Muscle layer of duodenum (tissue), 2 donors: ENCODE measurements around the gene ATF6.

Experiments used
- H3K27ac ChIP-seq: one replicate; pipeline ENCODE4 v1.7.0; 2013; ENCODE audit warnings: mild to moderate bottlenecking, low read length
- H3K27me3 ChIP-seq: one replicate; pipeline ENCODE4 v1.7.0; 2013; ENCODE audit warnings: low read depth, mild to moderate bottlenecking, control low read depth, low read length
- H3K36me3 ChIP-seq, 2 donors: one replicate each; pipeline ENCODE4 v1.7.0; 2013; ENCODE audit warnings: low read length in 2 of 2, control low read depth in 1 of 2, mild to moderate bottlenecking in 1 of 2; ENCODE audit not compliant: insufficient read depth in 2 of 2, control insufficient read depth in 1 of 2
- H3K4me1 ChIP-seq, 2 donors: one replicate each; pipeline ENCODE4 v1.7.0; 2013; ENCODE audit warnings: low read length in 2 of 2, mild to moderate bottlenecking in 2 of 2, control low read depth in 1 of 2, moderate library complexity in 1 of 2; ENCODE audit not compliant: insufficient read depth in 2 of 2, control insufficient read depth in 1 of 2
- H3K4me3 ChIP-seq, 2 donors: one replicate each; pipeline ENCODE4 v1.7.0; 2013; ENCODE audit warnings: low read length in 2 of 2, low read depth in 1 of 2, mild to moderate bottlenecking in 1 of 2
- H3K9me3 ChIP-seq, 2 donors: one replicate each; pipeline ENCODE4 v1.7.0; 2013; ENCODE audit warnings: low read length in 2 of 2, control low read depth in 1 of 2, mild to moderate bottlenecking in 1 of 2; ENCODE audit not compliant: control insufficient read depth in 1 of 2
- donor health status: healthy.

ATF6 gene

GRCh38 chr1:161770250-161770649, 4.1 kb downstream of the ATF6 start:
- Histone ChIP-seq H3K4me1 (peaks cover 0 to 27% of the 10 kb centered on the region in 2 donors), H3K27me3 (no peaks in the 10 kb centered on the region), H3K27ac (no peak overlapping the region), H3K36me3 (no peaks in the 10 kb centered on the region), H3K9me3 (no peaks in the 10 kb centered on the region), H3K4me3 (no peak overlapping the region)

GRCh38 chr1:161771161-161771560, 5.0 kb downstream of the ATF6 start:
- no peak overlapping the region for H3K27ac ChIP-seq
- peaks cover 0 to 27% of the 10 kb centered on the region in 2 donors for H3K4me1 ChIP-seq
- no peaks in the 10 kb centered on the region for H3K9me3 ChIP-seq
- H3K4me3 ChIP-seq: no peak overlapping the region
- no peaks in the 10 kb centered on the region for H3K27me3 ChIP-seq
- H3K36me3 ChIP-seq: no peaks in the 10 kb centered on the region

GRCh38 chr1:161771973-161772372, 5.9 kb downstream of the ATF6 start:
- Histone ChIP-seq H3K27me3 (no peaks in the 10 kb centered on the region), H3K4me3 (no peak overlapping the region), H3K9me3 (no peaks in the 10 kb centered on the region), H3K27ac (peak overlapping the region; percentile 39), H3K4me1 (peaks cover 0 to 24% of the 10 kb centered on the region in 2 donors), H3K36me3 (no peaks in the 10 kb centered on the region)

GRCh38 chr1:161772397-161772796, 6.3 kb downstream of the ATF6 start:
- Histone ChIP-seq H3K27me3 (no peaks in the 10 kb centered on the region), H3K4me3 (no peak overlapping the region), H3K27ac (peak overlapping the region; percentile 39), H3K36me3 (no peaks in the 10 kb centered on the region), H3K4me1 (peaks cover 0 to 20% of the 10 kb centered on the region in 2 donors), H3K9me3 (no peaks in the 10 kb centered on the region)

- peaks cover 0 to 12% of the 10 kb centered on the region in 2 donors for H3K4me1 ChIP-seq
- H3K27me3 ChIP-seq: no peaks in the 10 kb centered on the region
- H3K36me3 ChIP-seq: no peaks in the 10 kb centered on the region
- no peak overlapping the region for H3K27ac ChIP-seq
- no peak overlapping the region for H3K4me3 ChIP-seq
- H3K9me3 ChIP-seq: no peaks in the 10 kb centered on the region
These were observed 7.7 kb downstream of the ATF6 start for GRCh38 chr1:161773791-161774190.

- Histone ChIP-seq H3K4me3 (no peak overlapping the region), H3K27me3 (no peaks in the 10 kb centered on the region), H3K9me3 (no peaks in the 10 kb centered on the region), H3K27ac (no peak overlapping the region), H3K4me1 (peaks cover 4 to 9% of the 10 kb centered on the region in 2 donors), H3K36me3 (no peaks in the 10 kb centered on the region)
These were observed 11.1 kb downstream of the ATF6 start for GRCh38 chr1:161777261-161777660.

GRCh38 chr1:161778522-161778921, 12.4 kb downstream of the ATF6 start:
- Histone ChIP-seq H3K36me3 (peaks cover 4 to 7% of the 10 kb centered on the region in 2 donors), H3K4me3 (no peak overlapping the region), H3K27ac (no peak overlapping the region), H3K4me1 (peaks cover 4 to 7% of the 10 kb centered on the region in 2 donors), H3K27me3 (no peaks in the 10 kb centered on the region), H3K9me3 (no peaks in the 10 kb centered on the region)

- Histone ChIP-seq H3K36me3 (peaks cover 10 to 15% of the 10 kb centered on the region in 2 donors), H3K4me1 (peaks cover 4 to 7% of the 10 kb centered on the region in 2 donors), H3K4me3 (no peak overlapping the region)
These were observed 13.3 kb downstream of the ATF6 start for GRCh38 chr1:161779393-161779792.

GRCh38 chr1:161781995-161782394, 15.9 kb downstream of the ATF6 start:
- Histone ChIP-seq H3K36me3 (peaks cover 23 to 32% of the 10 kb centered on the region in 2 donors), H3K4me1 (peaks cover 4 to 7% of the 10 kb centered on the region in 2 donors), H3K27me3 (no peaks in the 10 kb centered on the region), H3K27ac (no peak overlapping the region), H3K9me3 (no peaks in the 10 kb centered on the region), H3K4me3 (no peak overlapping the region)

More at GRCh38 chr1:161779393-161779792, 13.3 kb downstream of the ATF6 start:
- no peaks in the 10 kb centered on the region for H3K27me3 ChIP-seq
- H3K9me3 ChIP-seq: no peaks in the 10 kb centered on the region
- H3K27ac ChIP-seq: no peak overlapping the region

- Histone ChIP-seq H3K4me3 (no peak overlapping the region), H3K36me3 (peaks cover 27 to 37% of the 10 kb centered on the region in 2 donors), H3K27me3 (no peaks in the 10 kb centered on the region), H3K9me3 (no peaks in the 10 kb centered on the region), H3K4me1 (peaks cover 4 to 7% of the 10 kb centered on the region in 2 donors), H3K27ac (no peak overlapping the region)
These were observed 16.8 kb downstream of the ATF6 start for GRCh38 chr1:161782886-161783285.

GRCh38 chr1:161784968-161785367, 18.8 kb downstream of the ATF6 start:
- peaks cover 27 to 37% of the 10 kb centered on the region in 2 donors for H3K36me3 ChIP-seq
- H3K4me1 ChIP-seq: peaks cover 4 to 7% of the 10 kb centered on the region in 2 donors
- no peak overlapping the region for H3K27ac ChIP-seq
- no peak overlapping the region for H3K4me3 ChIP-seq
- H3K9me3 ChIP-seq: no peaks in the 10 kb centered on the region
- H3K27me3 ChIP-seq: no peaks in the 10 kb centered on the region

GRCh38 chr1:161787355-161787754, 21.2 kb downstream of the ATF6 start:
- no peak overlapping the region for H3K27ac ChIP-seq
- H3K27me3 ChIP-seq: no peaks in the 10 kb centered on the region
- no peak overlapping the region for H3K4me3 ChIP-seq
- peaks cover 0 to under 1% of the 10 kb centered on the region in 2 donors for H3K4me1 ChIP-seq
- H3K9me3 ChIP-seq: no peaks in the 10 kb centered on the region
- peaks cover 35 to 46% of the 10 kb centered on the region in 2 donors for H3K36me3 ChIP-seq
